Tibial artery (tissue), 4 donors: ENCODE measurements around the gene ATP8A1.
A peak's percentile ranks its signal among the peaks of the same experiment; 100 is the strongest.
"Not testable (repeated sequence)": the region's sequence is repeated elsewhere in the genome, so short reads cannot be mapped to it uniquely, and the experiment has no call there.

Experiments used
- DNase-seq, 2 donors: peaks; one replicate each; pipeline ENCODE4 v3.0.0-alpha.2; 2019
- H3K27ac ChIP-seq, 2 donors: fragments of 200-600 bp; sonication (generic) in 1 of 2; 1 replicate in 1 of 2; 2 replicates in 1 of 2; pipeline ENCODE4 v1.5.1; 2018 to 2019; ENCODE audit warnings: mild to moderate bottlenecking in 1 of 2
- H3K27me3 ChIP-seq, 2 donors: fragments of 200-600 bp; sonication (generic) in 1 of 2; one replicate each; pipeline versions ENCODE4 v1.5.1 to v1.6.0; 2016 to 2019
- H3K36me3 ChIP-seq, 3 donors: fragments of 200-600 bp; sonication (generic) in 2 of 3; one replicate each; pipeline ENCODE4 v1.5.1; 2016 to 2019; ENCODE audit warnings: mild to moderate bottlenecking in 2 of 3
- H3K4me1 ChIP-seq, 4 donors: fragments of 200-600 bp; sonication (generic) in 2 of 4; 1 replicate in 3 of 4; 2 replicates in 1 of 4; pipeline ENCODE4 v1.5.1; 2016 to 2019
- H3K4me3 ChIP-seq, 2 donors: fragments of 200-600 bp; sonication (generic) in 1 of 2; 1 replicate in 1 of 2; 2 replicates in 1 of 2; pipeline ENCODE4 v1.5.1; 2018 to 2019; ENCODE audit warnings: mild to moderate bottlenecking in 2 of 2
- H3K9me3 ChIP-seq, 3 donors: fragments of 200-600 bp; sonication (generic) in 1 of 3; one replicate each; pipeline ENCODE4 v1.5.1; 2016 to 2019
- CTCF ChIP-seq, 2 experiments: fragments of 200-600 bp in 1 of 2; fragments of 450-650 bp in 1 of 2; IDR thresholded peaks; one replicate each; pipeline ENCODE4 v1.5.1; 2017 to 2019; ENCODE audit warnings: antibody characterized with exemption in 2 of 2, mild to moderate bottlenecking in 1 of 2, moderate library complexity in 1 of 2
- intact Hi-C: fragments of 100-400 bp; cut with DNase I; formaldehyde crosslinking; loops from one replicate; pipeline ENCODE4 v1.15.0; 2023; ENCODE audit warnings: low total_unique reads

Gene ATP8A1

DNA sequence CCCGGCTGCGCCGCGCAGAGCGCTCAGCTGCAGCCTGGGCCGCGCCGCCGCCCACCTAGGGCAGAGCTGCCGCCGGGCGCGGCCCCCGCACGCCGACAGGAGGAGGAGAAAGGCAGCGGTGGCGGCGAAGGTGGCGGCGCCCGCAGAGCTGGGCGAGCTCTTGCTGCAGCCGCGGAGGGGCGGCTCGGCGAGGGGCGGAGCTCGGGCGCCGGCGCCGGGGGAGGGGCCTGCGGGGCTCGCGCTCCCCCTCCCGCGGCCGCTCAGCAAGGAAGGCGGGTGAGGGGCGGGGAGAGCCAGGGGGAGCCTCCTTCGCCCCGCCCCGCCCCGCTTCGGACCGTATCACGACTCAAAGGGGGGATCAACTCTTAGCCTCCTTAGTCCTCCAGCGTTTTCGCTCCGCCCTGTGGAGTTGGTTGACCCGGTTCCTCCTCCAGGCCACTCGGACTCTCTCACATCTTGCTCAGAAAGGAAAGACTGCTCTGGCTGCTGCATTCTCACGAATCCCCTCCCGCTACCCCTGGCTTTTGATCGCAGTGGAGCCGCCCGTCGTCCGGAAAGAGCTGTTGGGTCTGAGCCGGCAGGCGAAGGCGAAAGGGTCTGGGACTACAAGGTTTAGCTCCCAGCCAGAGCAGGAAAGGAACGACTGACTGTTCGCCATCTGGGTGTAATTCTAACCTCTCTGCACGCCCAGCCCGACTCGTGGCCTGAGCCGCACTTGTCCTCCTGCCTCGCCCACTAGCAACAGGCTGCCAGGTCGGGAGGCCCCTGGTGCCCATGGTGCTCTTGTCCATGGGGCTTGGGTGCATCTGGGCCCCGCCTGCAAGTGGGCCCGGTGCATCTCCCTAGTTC is at the start of gene ATP8A1:
ATP8A1 (minus strand) TSS at position 162 of the 849 bp plus-strand sequence. CDS start 232 bp downstream, outside the sequence.
- Histone ChIP-seq H3K9me3 (no peaks in the 10 kb centered on the region), H3K27me3 (no peaks in the 10 kb centered on the region)
- intact Hi-C loops, result loop anchor here (5.0 kb wide), 1 partner anchor 245 kb away; no protein-coding TSS in a partner anchor

DNA sequence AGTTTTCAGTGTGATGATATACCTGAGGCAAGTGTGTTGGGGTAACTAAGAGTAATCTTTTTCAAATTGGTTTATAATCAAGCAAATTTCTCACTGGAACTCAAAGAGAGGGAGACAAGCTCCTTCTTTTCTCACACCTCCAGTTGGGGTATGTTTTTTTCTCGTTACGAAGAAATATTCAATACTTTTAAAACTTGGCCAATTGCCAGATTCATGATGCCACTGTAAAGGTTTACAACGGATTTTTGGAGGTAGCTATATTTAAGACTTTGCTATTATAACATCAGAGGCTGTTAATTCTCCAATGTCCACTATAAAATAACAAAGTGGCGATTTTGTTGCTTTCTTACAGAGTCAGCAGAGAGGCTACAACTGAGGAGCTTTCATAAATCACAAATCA is 49.2 kb upstream of the ATP8A1 start:
- DNase-seq, result no peak
- Histone ChIP-seq H3K4me1 (no peaks in the 10 kb centered on the region), H3K36me3 (no peaks in the 10 kb centered on the region), H3K27me3 (no peaks in the 10 kb centered on the region), H3K27ac (no peak overlapping the region), H3K9me3 (no peaks in the 10 kb centered on the region), H3K4me3 (no peak overlapping the region)
- intact Hi-C loops, result no loop called here
- TF ChIP-seq CTCF (IDR thresholded peaks at IDR 0.05), result no peak

More for the DNA sequence above, at the start of gene ATP8A1:
- peaks cover 0 to 29% (median 18%) of the 10 kb centered on the region in 4 donors for H3K4me1 ChIP-seq
- peak in 1 of 2 experiments; percentile 12 for TF ChIP-seq CTCF (IDR thresholded peaks at IDR 0.05)
- no peaks in the 10 kb centered on the region for H3K36me3 ChIP-seq
- peak; percentile 92 to 96 for DNase-seq
- H3K27ac ChIP-seq, result peak within 1 kb of the TSS; percentile 81 to 87
- H3K4me3 ChIP-seq, result peak within 1 kb of the TSS; percentile 91 to 95

GRCh38 chr4:42703813-42704212 is 46.9 kb upstream of the ATP8A1 start:
- H3K36me3 ChIP-seq, result no peaks in the 10 kb centered on the region
- DNase-seq, result no peak
- no peaks in the 10 kb centered on the region for H3K9me3 ChIP-seq
- H3K4me3 ChIP-seq, result no peak overlapping the region
- TF ChIP-seq CTCF (IDR thresholded peaks at IDR 0.05), result no peak
- H3K4me1 ChIP-seq, result no peaks in the 10 kb centered on the region
- no peaks in the 10 kb centered on the region for H3K27me3 ChIP-seq
- intact Hi-C loops, result no loop called here
- no peak overlapping the region for H3K27ac ChIP-seq

- H3K9me3 ChIP-seq, result no peaks in the 10 kb centered on the region
- no peaks in the 10 kb centered on the region for H3K27me3 ChIP-seq
- H3K4me1 ChIP-seq, result no peaks in the 10 kb centered on the region
- H3K4me3 ChIP-seq, result no peak overlapping the region
- no peak for DNase-seq
- no peaks in the 10 kb centered on the region for H3K36me3 ChIP-seq
- H3K27ac ChIP-seq, result no peak overlapping the region
- TF ChIP-seq CTCF (IDR thresholded peaks at IDR 0.05), result no peak
- intact Hi-C loops, result no loop called here
Observed at GRCh38 chr4:42702895-42703294, 46.0 kb upstream of the ATP8A1 start.

- intact Hi-C loops, H3K4me1 ChIP-seq, H3K27me3 ChIP-seq, H3K36me3 ChIP-seq, H3K9me3 ChIP-seq, H3K27ac ChIP-seq, H3K4me3 ChIP-seq, DNase-seq: not testable (repeated sequence)
Observed at GRCh38 chr4:42701780-42702179, 44.9 kb upstream of the ATP8A1 start.

GRCh38 chr4:42690537-42690936 is 33.6 kb upstream of the ATP8A1 start:
- intact Hi-C loops, result no loop called here
- no peak for TF ChIP-seq CTCF (IDR thresholded peaks at IDR 0.05)

More at GRCh38 chr4:42690537-42690936, 33.6 kb upstream of the ATP8A1 start:
- Histone ChIP-seq H3K9me3 (no peaks in the 10 kb centered on the region), H3K4me3 (no peak overlapping the region), H3K4me1 (no peaks in the 10 kb centered on the region), H3K27ac (no peak overlapping the region), H3K27me3 (no peaks in the 10 kb centered on the region), H3K36me3 (no peaks in the 10 kb centered on the region)
- no peak for DNase-seq
